ENCODE measurements around the gene DUS2.
"Not testable (repeated sequence)": the region's sequence is repeated elsewhere in the genome, so short reads cannot be mapped to it uniquely, and the experiment has no call there.

The DUS2 gene

GRCh38 chr16:68091380-68092261 lies 68.5 kb downstream of the DUS2 start (continued):
- peak; percentile 35; the same call in 1 of the 2 replicates for TF ChIP-seq ZNF580 (tag by site-specific recombination; IDR thresholded peaks at IDR 0.05)
- no peak for TF ChIP-seq HOXD13 (CRISPR knock-in tag; IDR thresholded peaks at IDR 0.05; ENCODE audit: borderline replicate concordance)
- TF ChIP-seq ZNF610 (tag by site-specific recombination; IDR thresholded peaks at IDR 0.05; ENCODE audit: borderline replicate concordance) = peak; percentile 40; the same call in 1 of the 2 replicates
- no peak for TF ChIP-seq ZNF707 (tag by site-specific recombination; IDR thresholded peaks at IDR 0.05)
- TF ChIP-seq ZSCAN5A (tag by site-specific recombination; IDR thresholded peaks at IDR 0.05) = no peak
- peak; percentile 38; the same call in 1 of the 2 replicates for TF ChIP-seq ZNF629 (tag by site-specific recombination; IDR thresholded peaks at IDR 0.05)
- TF ChIP-seq ZNF221 (tag by site-specific recombination; IDR thresholded peaks at IDR 0.05; ENCODE audit: borderline replicate concordance) = no peak
- no peak for TF ChIP-seq ZBTB20 (tag by site-specific recombination; IDR thresholded peaks at IDR 0.05)
- no peak for TF ChIP-seq ZNF324 (tag by site-specific recombination; IDR thresholded peaks at IDR 0.05)
- TF ChIP-seq GLI2 (tag by site-specific recombination; IDR thresholded peaks at IDR 0.05; ENCODE audit: borderline replicate concordance, low read depth) = peak; percentile 56; the same call in 1 of the 2 replicates
- 0 out of 2 replicates have a peak, but pooled peaks have one; percentile 17 for TF ChIP-seq ZNF24 (tag by site-specific recombination; IDR thresholded peaks at IDR 0.05)
- TF ChIP-seq ZNF18 (tag by site-specific recombination; IDR thresholded peaks at IDR 0.05) = peak; percentile 51; the same call in 1 of the 2 replicates

- POLR2A ChIA-PET; H3K9me3 ChIP-seq (ENCODE audit: control insufficient read depth, insufficient read depth, low read depth, low read length); H3K4me3 ChIP-seq (ENCODE audit: low read depth, low read length); H3K36me3 ChIP-seq (ENCODE audit: control insufficient read depth in 2 of 2, insufficient read depth in 1 of 2, low read length in 2 of 2): not testable (repeated sequence)
- CTCF ChIA-PET = interaction anchor here (0.6 to 2.3 kb wide), 9 partner anchors 9 to 237 kb away, joined by 3 to 12 read pairs (median 4); no protein-coding TSS in a partner anchor
- Histone ChIP-seq H3K4me1 (ENCODE audit: control insufficient read depth, insufficient read depth, low read length) (peaks cover 28% of the 10 kb centered on the region), H3K27ac (ENCODE audit: extremely low read depth, low read depth, low read length) (peak overlapping the region; percentile 45)
- TF ChIP-seq PRDM10 (tag by site-specific recombination; IDR thresholded peaks at IDR 0.05) = peak; percentile 83
- 0 out of 2 replicates have a peak, but pooled peaks have one; percentile 6 for TF ChIP-seq SCRT2 (tag by site-specific recombination; IDR thresholded peaks at IDR 0.05)
These were observed 69.2 kb downstream of the DUS2 start for GRCh38 chr16:68092275-68092674.
